HL-60 (cell line): ENCODE measurements around the gene CCDC106.

Experiments
- DNase-seq, 2 experiments: peaks; one replicate each; pipeline ENCODE4 v3.0.0-alpha.2; 2010 to 2020; ENCODE audit warnings: low read depth in 1 of 2, low spot score in 1 of 2
- H3K27ac ChIP-seq: fragments of 250-450 bp; sonication (Bioruptor Pico); replicated peaks from 2 replicates; pipeline ENCODE4 v1.5.1; 2020; ENCODE audit warnings: mild to moderate bottlenecking, moderate library complexity
- H3K27me3 ChIP-seq: fragments of 250-450 bp; sonication (Bioruptor Pico); 2 replicates; pipeline ENCODE4 v1.5.1; 2021; ENCODE audit warnings: mild to moderate bottlenecking, moderate library complexity; ENCODE audit not compliant: insufficient read depth, poor library complexity, severe bottlenecking
- H3K4me3 ChIP-seq: replicated peaks from 2 replicates; pipeline ENCODE4 v1.5.1; 2011; ENCODE audit warnings: mild to moderate bottlenecking, control low read depth, low read length; ENCODE audit not compliant: insufficient read depth
- GABPA ChIP-seq: IDR thresholded peaks from 2 replicates; pipeline ENCODE4 v1.6.1; 2012; ENCODE audit warnings: low read depth
- POLR2AphosphoS5 ChIP-seq: IDR thresholded peaks from 2 replicates; pipeline ENCODE4 v1.6.1; 2012; ENCODE audit warnings: low read depth
- SPI1 ChIP-seq: IDR thresholded peaks from 2 replicates; pipeline ENCODE4 v1.6.1; 2012; ENCODE audit warnings: low read depth, mild to moderate bottlenecking, borderline replicate concordance
- TF ChIP-seq, protein P1 (sequence below): IDR thresholded peaks from one replicate; pipeline ENCODE4 v1.5.1; 2011; ENCODE audit warnings: low read length, control low read depth, inconsistent platforms; ENCODE audit not compliant: insufficient read depth
- TF ChIP-seq, protein P2 (sequence below): IDR thresholded peaks from 2 replicates; pipeline ENCODE4 v1.6.1; 2012; ENCODE audit warnings: low read depth; ENCODE audit not compliant: insufficient replicate concordance

The CCDC106 gene

DNA sequence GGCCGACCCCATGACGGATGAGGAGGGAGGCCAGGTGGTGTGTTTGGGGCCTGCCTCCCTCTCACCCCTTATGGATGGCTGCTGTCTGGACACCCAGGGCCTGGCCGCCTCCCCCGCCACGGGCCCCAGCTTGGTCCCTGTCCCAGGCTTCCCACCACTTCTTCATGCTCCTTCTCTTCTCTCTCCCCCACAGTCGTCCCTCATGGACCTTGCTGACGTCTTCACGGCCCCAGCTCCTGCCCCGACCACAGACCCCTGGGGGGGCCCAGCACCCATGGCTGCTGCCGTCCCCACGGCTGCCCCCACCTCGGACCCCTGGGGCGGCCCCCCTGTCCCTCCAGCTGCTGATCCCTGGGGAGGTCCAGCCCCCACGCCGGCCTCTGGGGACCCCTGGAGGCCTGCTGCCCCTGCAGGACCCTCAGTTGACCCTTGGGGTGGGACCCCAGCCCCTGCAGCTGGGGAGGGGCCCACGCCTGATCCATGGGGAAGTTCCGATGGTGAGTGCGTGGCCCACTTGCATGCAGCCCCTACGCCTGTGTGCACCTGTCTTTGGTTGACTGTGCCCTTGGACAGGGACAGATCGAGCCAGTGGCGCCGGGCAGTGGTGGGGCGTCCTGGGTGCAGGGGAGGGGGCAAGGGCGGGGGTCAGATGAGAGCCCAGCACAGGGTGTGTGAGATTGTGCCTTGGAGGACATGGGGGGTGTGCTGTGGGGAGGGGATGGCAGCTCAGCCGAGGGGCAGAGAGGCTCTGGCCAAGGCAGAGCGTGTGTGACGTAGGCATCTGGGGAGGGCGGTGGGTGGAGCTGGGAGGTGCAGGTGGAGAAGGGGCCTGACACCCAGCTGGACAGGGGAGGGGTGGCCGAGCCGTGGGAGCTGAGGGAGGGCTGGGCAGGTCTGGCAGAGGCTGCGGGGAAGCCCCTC lies 43.8 kb downstream of the CCDC106 start:
- no peak for DNase-seq
- no peak overlapping the region for H3K27ac ChIP-seq
- H3K4me3 ChIP-seq = no peak overlapping the region
- no peaks in the 10 kb centered on the region for H3K27me3 ChIP-seq
- TF ChIP-seq, protein P1, sequence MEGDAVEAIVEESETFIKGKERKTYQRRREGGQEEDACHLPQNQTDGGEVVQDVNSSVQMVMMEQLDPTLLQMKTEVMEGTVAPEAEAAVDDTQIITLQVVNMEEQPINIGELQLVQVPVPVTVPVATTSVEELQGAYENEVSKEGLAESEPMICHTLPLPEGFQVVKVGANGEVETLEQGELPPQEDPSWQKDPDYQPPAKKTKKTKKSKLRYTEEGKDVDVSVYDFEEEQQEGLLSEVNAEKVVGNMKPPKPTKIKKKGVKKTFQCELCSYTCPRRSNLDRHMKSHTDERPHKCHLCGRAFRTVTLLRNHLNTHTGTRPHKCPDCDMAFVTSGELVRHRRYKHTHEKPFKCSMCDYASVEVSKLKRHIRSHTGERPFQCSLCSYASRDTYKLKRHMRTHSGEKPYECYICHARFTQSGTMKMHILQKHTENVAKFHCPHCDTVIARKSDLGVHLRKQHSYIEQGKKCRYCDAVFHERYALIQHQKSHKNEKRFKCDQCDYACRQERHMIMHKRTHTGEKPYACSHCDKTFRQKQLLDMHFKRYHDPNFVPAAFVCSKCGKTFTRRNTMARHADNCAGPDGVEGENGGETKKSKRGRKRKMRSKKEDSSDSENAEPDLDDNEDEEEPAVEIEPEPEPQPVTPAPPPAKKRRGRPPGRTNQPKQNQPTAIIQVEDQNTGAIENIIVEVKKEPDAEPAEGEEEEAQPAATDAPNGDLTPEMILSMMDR = no peak
- TF ChIP-seq SPI1 (no peak), POLR2AphosphoS5 (no peak)

DNA sequence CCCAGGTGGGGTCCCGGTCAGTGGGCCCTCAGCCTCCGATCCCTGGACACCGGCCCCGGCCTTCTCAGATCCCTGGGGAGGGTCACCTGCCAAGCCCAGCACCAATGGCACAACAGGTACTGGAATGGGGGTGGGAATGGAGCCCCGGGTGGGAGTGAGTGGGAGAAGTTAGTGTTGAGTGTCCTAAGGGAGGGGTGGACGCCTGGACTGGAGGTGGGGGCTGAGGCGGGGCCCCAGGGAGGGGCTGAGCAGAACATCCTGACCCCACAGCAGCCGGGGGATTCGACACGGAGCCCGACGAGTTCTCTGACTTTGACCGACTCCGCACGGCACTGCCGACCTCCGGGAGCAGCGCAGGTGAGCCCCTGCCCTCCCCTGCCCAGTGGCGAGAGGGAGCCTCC lies 44.7 kb downstream of the CCDC106 start:
- no peaks in the 10 kb centered on the region for H3K27me3 ChIP-seq
- H3K27ac ChIP-seq = no peak overlapping the region
- DNase-seq = no peak
- H3K4me3 ChIP-seq = no peak overlapping the region
- TF ChIP-seq POLR2AphosphoS5 (no peak), GABPA (no peak), SPI1 (no peak)
- TF ChIP-seq, protein P1 = no peak
- TF ChIP-seq, protein P2, sequence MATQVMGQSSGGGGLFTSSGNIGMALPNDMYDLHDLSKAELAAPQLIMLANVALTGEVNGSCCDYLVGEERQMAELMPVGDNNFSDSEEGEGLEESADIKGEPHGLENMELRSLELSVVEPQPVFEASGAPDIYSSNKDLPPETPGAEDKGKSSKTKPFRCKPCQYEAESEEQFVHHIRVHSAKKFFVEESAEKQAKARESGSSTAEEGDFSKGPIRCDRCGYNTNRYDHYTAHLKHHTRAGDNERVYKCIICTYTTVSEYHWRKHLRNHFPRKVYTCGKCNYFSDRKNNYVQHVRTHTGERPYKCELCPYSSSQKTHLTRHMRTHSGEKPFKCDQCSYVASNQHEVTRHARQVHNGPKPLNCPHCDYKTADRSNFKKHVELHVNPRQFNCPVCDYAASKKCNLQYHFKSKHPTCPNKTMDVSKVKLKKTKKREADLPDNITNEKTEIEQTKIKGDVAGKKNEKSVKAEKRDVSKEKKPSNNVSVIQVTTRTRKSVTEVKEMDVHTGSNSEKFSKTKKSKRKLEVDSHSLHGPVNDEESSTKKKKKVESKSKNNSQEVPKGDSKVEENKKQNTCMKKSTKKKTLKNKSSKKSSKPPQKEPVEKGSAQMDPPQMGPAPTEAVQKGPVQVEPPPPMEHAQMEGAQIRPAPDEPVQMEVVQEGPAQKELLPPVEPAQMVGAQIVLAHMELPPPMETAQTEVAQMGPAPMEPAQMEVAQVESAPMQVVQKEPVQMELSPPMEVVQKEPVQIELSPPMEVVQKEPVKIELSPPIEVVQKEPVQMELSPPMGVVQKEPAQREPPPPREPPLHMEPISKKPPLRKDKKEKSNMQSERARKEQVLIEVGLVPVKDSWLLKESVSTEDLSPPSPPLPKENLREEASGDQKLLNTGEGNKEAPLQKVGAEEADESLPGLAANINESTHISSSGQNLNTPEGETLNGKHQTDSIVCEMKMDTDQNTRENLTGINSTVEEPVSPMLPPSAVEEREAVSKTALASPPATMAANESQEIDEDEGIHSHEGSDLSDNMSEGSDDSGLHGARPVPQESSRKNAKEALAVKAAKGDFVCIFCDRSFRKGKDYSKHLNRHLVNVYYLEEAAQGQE = no peak

- Histone ChIP-seq H3K4me3 (no peak overlapping the region), H3K27me3 (no peaks in the 10 kb centered on the region), H3K27ac (no peak overlapping the region)
- DNase-seq = no peak
- no peak for TF ChIP-seq POLR2AphosphoS5
- TF ChIP-seq, protein P1 = no peak
- TF ChIP-seq SPI1 = no peak
- TF ChIP-seq, protein P2 = no peak
- TF ChIP-seq GABPA = no peak
Measured at GRCh38 chr19:55693336-55693974, 45.4 kb downstream of the CCDC106 start.
